ENCODE measurements around the gene NUP98. TPM values are rescaled to one million over a fixed set of nuclear protein-coding genes. Genes with fewer than 3 reads are reported as not detected.

Gene NUP98
- total RNA-seq, 2 donors from 2014 or later, result 135 to 216 TPM

- ATAC-seq (ENCODE audit: insufficient number of reproducible peaks, low FRiP score, low read depth) (no peak), DNase-seq (ENCODE audit: low spot score) (no peak)
- Histone ChIP-seq H3K9me3 (no peaks in the 10 kb centered on the region), H3K4me3 (no peak overlapping the region), H3K27ac (no peak overlapping the region), H3K4me1 (ENCODE audit: control insufficient read depth in 1 of 2, low read depth in 2 of 2) (no peaks in the 10 kb centered on the region), H3K36me3 (peaks cover 23% of the 10 kb centered on the region), H3K27me3 (replicated peaks; ENCODE audit: insufficient read depth) (no peaks in the 10 kb centered on the region)
- TF ChIP-seq CTCF (IDR thresholded peaks at IDR 0.05), result no peak
Observed at GRCh38 chr11:3712274-3712673, 85.1 kb downstream of the NUP98 start.

- DNase-seq (ENCODE audit: low spot score) (no peak), ATAC-seq (ENCODE audit: insufficient number of reproducible peaks, low FRiP score, low read depth) (no peak)
- TF ChIP-seq CTCF (IDR thresholded peaks at IDR 0.05), result no peak
- no peaks in the 10 kb centered on the region for H3K4me1 ChIP-seq (ENCODE audit: control insufficient read depth in 1 of 2, low read depth in 2 of 2)
- H3K9me3 ChIP-seq, result no peaks in the 10 kb centered on the region
- peaks cover 17% of the 10 kb centered on the region for H3K36me3 ChIP-seq
- H3K27ac ChIP-seq, result no peak overlapping the region
- H3K27me3 ChIP-seq (replicated peaks; ENCODE audit: insufficient read depth), result no peaks in the 10 kb centered on the region
- H3K4me3 ChIP-seq, result no peak overlapping the region
Observed at GRCh38 chr11:3710485-3711259, 86.7 kb downstream of the NUP98 start.

- H3K36me3 ChIP-seq, result peaks cover 23% of the 10 kb centered on the region
- no peak overlapping the region for H3K4me3 ChIP-seq
- H3K4me1 ChIP-seq (ENCODE audit: control insufficient read depth in 1 of 2, low read depth in 2 of 2), result no peaks in the 10 kb centered on the region
- H3K27ac ChIP-seq, result no peak overlapping the region
- ATAC-seq (ENCODE audit: insufficient number of reproducible peaks, low FRiP score, low read depth) (no peak), DNase-seq (ENCODE audit: low spot score) (no peak)
- no peak for TF ChIP-seq CTCF (IDR thresholded peaks at IDR 0.05)
- no peaks in the 10 kb centered on the region for H3K27me3 ChIP-seq (replicated peaks; ENCODE audit: insufficient read depth)
- H3K9me3 ChIP-seq, result no peaks in the 10 kb centered on the region
Observed at GRCh38 chr11:3709977-3710376, 87.4 kb downstream of the NUP98 start.

- Histone ChIP-seq H3K27ac (no peak overlapping the region), H3K4me3 (no peak overlapping the region), H3K9me3 (no peaks in the 10 kb centered on the region), H3K27me3 (replicated peaks; ENCODE audit: insufficient read depth) (no peaks in the 10 kb centered on the region), H3K36me3 (peaks cover 29% of the 10 kb centered on the region), H3K4me1 (ENCODE audit: control insufficient read depth in 1 of 2, low read depth in 2 of 2) (no peaks in the 10 kb centered on the region)
- ATAC-seq (ENCODE audit: insufficient number of reproducible peaks, low FRiP score, low read depth) (no peak), DNase-seq (ENCODE audit: low spot score) (no peak)
- no peak for TF ChIP-seq CTCF (IDR thresholded peaks at IDR 0.05)
Observed at GRCh38 chr11:3707176-3707575, 90.2 kb downstream of the NUP98 start.

GRCh38 chr11:3703383-3703782, 94.0 kb downstream of the NUP98 start:
- no peaks in the 10 kb centered on the region for H3K27me3 ChIP-seq (replicated peaks; ENCODE audit: insufficient read depth)
- TF ChIP-seq CTCF (IDR thresholded peaks at IDR 0.05), result no peak
- H3K27ac ChIP-seq, result no peak overlapping the region
- DNase-seq (ENCODE audit: low spot score) (no peak), ATAC-seq (ENCODE audit: insufficient number of reproducible peaks, low FRiP score, low read depth) (no peak)
- no peak overlapping the region for H3K4me3 ChIP-seq
- no peaks in the 10 kb centered on the region for H3K4me1 ChIP-seq (ENCODE audit: control insufficient read depth in 1 of 2, low read depth in 2 of 2)
- peaks cover 34% of the 10 kb centered on the region for H3K36me3 ChIP-seq
- no peaks in the 10 kb centered on the region for H3K9me3 ChIP-seq
